ENCODE data around the gene COL27A1. TPM values are rescaled to one million over a fixed set of nuclear protein-coding genes. Genes with fewer than 3 reads are reported as not detected.

COL27A1 gene
- total RNA-seq, 2 experiments from 2014 or later: not detected

- Histone ChIP-seq H4K20me1 (ENCODE audit: insufficient read depth, low read length) (no peaks in the 10 kb centered on the region), H3K4me3 (ENCODE audit: low read depth, low read length, poor library complexity, severe bottlenecking) (no peak overlapping the region), H3K9me3 (ENCODE audit: low read length) (no peaks in the 10 kb centered on the region), H3K27ac (ENCODE audit: low read depth, low read length, poor library complexity, severe bottlenecking) (no peak overlapping the region), H2AFZ (ENCODE audit: low read length) (no peak overlapping the region), H3K79me2 (ENCODE audit: insufficient read depth, low read depth, low read length) (no peaks in the 10 kb centered on the region), H3K9me2 (ENCODE audit: insufficient read depth, low read length) (no peaks in the 10 kb centered on the region), H3K4me1 (ENCODE audit: insufficient read depth, low read length, poor library complexity, severe bottlenecking) (no peaks in the 10 kb centered on the region), H3K4me2 (ENCODE audit: low read length) (no peak overlapping the region), H3K36me3 (ENCODE audit: insufficient read depth, low read length) (no peaks in the 10 kb centered on the region)
- ChIA-PET CTCF (ENCODE audit: unreplicated experiment) (no interaction called here), POLR2A (interaction anchor here (0.5 kb wide), 1 partner anchor 773 kb away, joined by 3 read pairs; no protein-coding TSS in a partner anchor)
- DNase-seq (ENCODE audit: low spot score): no peak
- BruUV-seq (replicated peaks): no TSS peak
- intact Hi-C loops (cut with micrococcal nuclease; ENCODE audit: unreplicated experiment): no loop called here
- TF ChIP-seq CTCF (conservative IDR thresholded peaks at IDR 0.05; ENCODE audit: low read length) (no peak), EZH2phosphoT487 (IDR thresholded peaks at IDR 0.05; ENCODE audit: borderline replicate concordance, low read depth, low read length) (no peak)
Measured at GRCh38 chr9:114198249-114199040, 43.1 kb downstream of the COL27A1 start.

GRCh38 chr9:114200721-114201300 is 45.5 kb downstream of the COL27A1 start:
- Histone ChIP-seq H3K36me3 (ENCODE audit: insufficient read depth, low read length) (no peaks in the 10 kb centered on the region), H3K9me3 (ENCODE audit: low read length) (no peaks in the 10 kb centered on the region), H3K4me2 (ENCODE audit: low read length) (no peak overlapping the region), H2AFZ (ENCODE audit: low read length) (no peak overlapping the region), H3K4me3 (ENCODE audit: low read depth, low read length, poor library complexity, severe bottlenecking) (no peak overlapping the region), H3K4me1 (ENCODE audit: insufficient read depth, low read length, poor library complexity, severe bottlenecking) (no peaks in the 10 kb centered on the region), H3K27ac (ENCODE audit: low read depth, low read length, poor library complexity, severe bottlenecking) (no peak overlapping the region), H4K20me1 (ENCODE audit: insufficient read depth, low read length) (no peaks in the 10 kb centered on the region), H3K9me2 (ENCODE audit: insufficient read depth, low read length) (no peaks in the 10 kb centered on the region), H3K79me2 (ENCODE audit: insufficient read depth, low read depth, low read length) (no peaks in the 10 kb centered on the region)
- BruUV-seq (replicated peaks): no TSS peak
- ChIA-PET POLR2A (no interaction called here), CTCF (ENCODE audit: unreplicated experiment) (no interaction called here)
- TF ChIP-seq CTCF (conservative IDR thresholded peaks at IDR 0.05; ENCODE audit: low read length): no peak
- TF ChIP-seq EZH2phosphoT487 (IDR thresholded peaks at IDR 0.05; ENCODE audit: borderline replicate concordance, low read depth, low read length): no peak
- DNase-seq (ENCODE audit: low spot score): no peak
- intact Hi-C loops (cut with micrococcal nuclease; ENCODE audit: unreplicated experiment): no loop called here

- no peak overlapping the region for H3K27ac ChIP-seq (ENCODE audit: low read depth, low read length, poor library complexity, severe bottlenecking)
- no peak for DNase-seq (ENCODE audit: low spot score)
- no peaks in the 10 kb centered on the region for H4K20me1 ChIP-seq (ENCODE audit: insufficient read depth, low read length)
- ChIA-PET POLR2A (no interaction called here), CTCF (ENCODE audit: unreplicated experiment) (no interaction called here)
- no TSS peak for BruUV-seq (replicated peaks)
- TF ChIP-seq CTCF (conservative IDR thresholded peaks at IDR 0.05; ENCODE audit: low read length) (no peak), EZH2phosphoT487 (IDR thresholded peaks at IDR 0.05; ENCODE audit: borderline replicate concordance, low read depth, low read length) (no peak)
- H3K79me2 ChIP-seq (ENCODE audit: insufficient read depth, low read depth, low read length): no peaks in the 10 kb centered on the region
- no peak overlapping the region for H3K4me3 ChIP-seq (ENCODE audit: low read depth, low read length, poor library complexity, severe bottlenecking)
- H2AFZ ChIP-seq (ENCODE audit: low read length): no peak overlapping the region
- H3K36me3 ChIP-seq (ENCODE audit: insufficient read depth, low read length): no peaks in the 10 kb centered on the region
- intact Hi-C loops (cut with micrococcal nuclease; ENCODE audit: unreplicated experiment): no loop called here
- no peaks in the 10 kb centered on the region for H3K9me3 ChIP-seq (ENCODE audit: low read length)
- no peaks in the 10 kb centered on the region for H3K9me2 ChIP-seq (ENCODE audit: insufficient read depth, low read length)
- H3K4me1 ChIP-seq (ENCODE audit: insufficient read depth, low read length, poor library complexity, severe bottlenecking): no peaks in the 10 kb centered on the region
- H3K4me2 ChIP-seq (ENCODE audit: low read length): no peak overlapping the region
Measured at GRCh38 chr9:114202396-114202795, 47.1 kb downstream of the COL27A1 start.
